Psoas muscle (tissue), 8 donors: ENCODE data around the gene HEXD. TPM values are rescaled to one million over a fixed set of nuclear protein-coding genes. Genes with fewer than 3 reads are reported as not detected.

Experiments
- ATAC-seq, 4 donors: fragments of 200-7000 bp; cut with Tn5 transposase; one replicate each; pipeline ENCODE4 v1.9.1; 2020; ENCODE audit warnings: moderate library complexity in 3 of 4, mild to moderate bottlenecking in 2 of 4
- DNase-seq, 2 donors: peaks; one replicate each; pipeline ENCODE4 v3.0.0-alpha.2; 2020
- H3K27ac ChIP-seq: fragments of 200-600 bp; one replicate; pipeline ENCODE4 v1.8.0; 2022
- H3K27me3 ChIP-seq, 3 donors: fragments of 200-600 bp in 1 of 3; one replicate each; pipeline versions ENCODE4 v1.6.1 to v1.8.0; 2013 to 2022; ENCODE audit warnings: low read length in 2 of 3, mild to moderate bottlenecking in 2 of 3, moderate library complexity in 1 of 3; ENCODE audit not compliant: insufficient read depth in 3 of 3
- H3K36me3 ChIP-seq, 2 donors: fragments of 200-600 bp in 1 of 2; one replicate each; pipeline versions ENCODE4 v1.6.1 to v1.8.0; 2013 to 2022; ENCODE audit warnings: low read depth in 1 of 2, mild to moderate bottlenecking in 1 of 2, moderate library complexity in 1 of 2; ENCODE audit not compliant: insufficient read depth in 1 of 2
- H3K4me1 ChIP-seq: fragments of 200-600 bp; one replicate; pipeline ENCODE4 v1.8.0; 2022
- H3K4me3 ChIP-seq: fragments of 200-600 bp; one replicate; pipeline ENCODE4 v1.8.0; 2022; ENCODE audit warnings: mild to moderate bottlenecking
- H3K9me3 ChIP-seq: fragments of 200-600 bp; one replicate; pipeline ENCODE4 v1.8.0; 2022
- CTCF ChIP-seq: fragments of 200-600 bp; IDR thresholded peaks from one replicate; pipeline ENCODE4 v1.8.0; 2022; ENCODE audit warnings: antibody characterized with exemption
- WGBS, 3 donors: extraction: QIAGEN DNeasy Blood & Tissue Kit; methylation state at CpG; one replicate each; pipeline versions ENCODE4 v1.1.6 to v1.1.7; 2013; 5-methylcytosine and 5-hydroxymethylcytosine counted together
- intact Hi-C, 2 donors: fragments of 100-400 bp; cut with DNase I; formaldehyde crosslinking; loops; one replicate each; pipeline versions ENCODE4 v1.11.0 to v1.14.2; 2022
- polyA plus RNA-seq, 3 donors: library from polyadenylated mRNA; stranded (reverse); fragments of 200-250 nt; gene quantifications; one replicate each; pipeline ENCODE4 v1.2.3, GENCODE V29; 2013
- total RNA-seq, 4 donors: library from RNA; stranded (reverse); fragmentation: NEBNext Ultra II Directional in 2 of 4; extraction: Animal tissue kit (Norgen Biotek cat#: 25700) in 2 of 4; gene quantifications; one replicate each; pipeline versions ENCODE4 v1.2.1 to v1.2.4, GENCODE V29; 2021 to 2023
- donor health status: healthy with polysubstance abuse.
- donor health status: DM: no; HTN: no; CAD: no; lungs with moderate emphysema.
- donor health status: Bipolar disorder and iron deficiency.
- donor health status: healthy.
- donor health status: DM: yes; HTN: yes; CAD: no.
- donor health status: DM: no; HTN: no; CAD: no.
- donor health status: DM: no; HTN: no; CAD: no.
- donor health status: DM: yes; HTN: yes; CAD: no.

HEXD gene
- total and polyA plus RNA-seq, 7 donors, result 17.4 to 29.8 (median 21.3) TPM

GRCh38 chr17:82490512-82491195 is 72.5 kb downstream of the HEXD start:
- DNase-seq (no peak), ATAC-seq (no peak)
- Histone ChIP-seq H3K27ac (no peak overlapping the region), H3K9me3 (no peaks in the 10 kb centered on the region), H3K4me3 (no peak overlapping the region), H3K36me3 (peaks cover 0 to 31% of the 10 kb centered on the region in 2 donors), H3K27me3 (no peaks in the 10 kb centered on the region), H3K4me1 (peaks cover 10% of the 10 kb centered on the region)
- intact Hi-C loops, result loop anchor here in 1 of 2 donors (5.0 kb wide), 1 partner anchor 62 kb away; no protein-coding TSS in a partner anchor
- WGBS, 3 donors, result 67 to 81% (median 75%) methylated on average over 20 to 25 of the region's 25 CpGs
- no peak for TF ChIP-seq CTCF

- peaks cover 10% of the 10 kb centered on the region for H3K4me1 ChIP-seq
- H3K36me3 ChIP-seq, result peaks cover 0 to 26% of the 10 kb centered on the region in 2 donors
- TF ChIP-seq CTCF, result no peak
- no peak overlapping the region for H3K4me3 ChIP-seq
- H3K27me3 ChIP-seq, result no peaks in the 10 kb centered on the region
- no peak overlapping the region for H3K27ac ChIP-seq
- intact Hi-C loops, result loop anchor here in 1 of 2 donors (5.0 kb wide), 1 partner anchor 61 kb away; no protein-coding TSS in a partner anchor
- ATAC-seq (no peak), DNase-seq (no peak)
- WGBS, 3 donors, result 82 to 84% (median 83%) methylated on average over 10 of the region's 10 CpGs
- H3K9me3 ChIP-seq, result no peaks in the 10 kb centered on the region
Measured at GRCh38 chr17:82491196-82491530, 73.0 kb downstream of the HEXD start.

GRCh38 chr17:82491533-82491932 is 73.4 kb downstream of the HEXD start:
- Histone ChIP-seq H3K4me1 (peaks cover 12% of the 10 kb centered on the region), H3K36me3 (peaks cover 0 to 22% of the 10 kb centered on the region in 2 donors), H3K4me3 (no peak overlapping the region), H3K27ac (no peak overlapping the region), H3K9me3 (no peaks in the 10 kb centered on the region), H3K27me3 (no peaks in the 10 kb centered on the region)
- intact Hi-C loops, result loop anchor here in 1 of 2 donors (5.0 kb wide), 1 partner anchor 61 kb away; no protein-coding TSS in a partner anchor
- no peak for TF ChIP-seq CTCF
- ATAC-seq (no peak), DNase-seq (no peak)
- 87 to 95% (median 91%) methylated on average over 15 of the region's 15 CpGs for WGBS, 3 donors

Other genes with a start within 250 kb of the HEXD start
- gene CCDC57, start 205.5 kb upstream of the HEXD start, total RNA-seq, result 10 to 100 TPM; 10.2 to 15.3 (median 12.4) TPM
- gene CCDC57, start 205.5 kb upstream of the HEXD start, polyA plus RNA-seq, result 10 to 100 TPM in 1 of 3 donors, 1 to 10 TPM in 2; 7.2 to 11.1 (median 8.6) TPM
- 100 to 1,000 TPM in 2 of 4 donors, 10 to 100 TPM in 2; 18.6 to 182 (median 70.1) TPM for gene SLC16A3, start 189.3 kb upstream of the HEXD start, total RNA-seq
- 100 to 1,000 TPM; 102 to 263 (median 128) TPM for gene SLC16A3, start 189.3 kb upstream of the HEXD start, polyA plus RNA-seq
- gene CSNK1D, start 144.6 kb upstream of the HEXD start, total RNA-seq, result 100 to 1,000 TPM in 3 of 4 donors, 10 to 100 TPM in 1; 73.5 to 139 (median 116) TPM
- gene CSNK1D, start 144.6 kb upstream of the HEXD start, polyA plus RNA-seq, result 100 to 1,000 TPM in 1 of 3 donors, 10 to 100 TPM in 2; 74.3 to 124 (median 92.7) TPM
- under 1 TPM in 3 of 4 donors, not detected in 1; 0.18 to 0.81 (median 0.71) TPM for gene CD7, start 100.7 kb upstream of the HEXD start, total RNA-seq
- gene CD7, start 100.7 kb upstream of the HEXD start, polyA plus RNA-seq, result under 1 TPM; 0.13 to 0.19 (median 0.16) TPM
- 1 to 10 TPM; 1.2 to 2.3 (median 1.7) TPM for gene SECTM1, start 84.6 kb upstream of the HEXD start, total RNA-seq
- 1 to 10 TPM in 2 of 3 donors, under 1 TPM in 1; 0.70 to 1.2 (median 1.0) TPM for gene SECTM1, start 84.6 kb upstream of the HEXD start, polyA plus RNA-seq
- under 1 TPM in 2 of 4 donors, not detected in 2; 0.17 to 0.24 TPM for gene TEX19, start 59.1 kb upstream of the HEXD start, total RNA-seq
- under 1 TPM; 0.07 to 0.35 (median 0.13) TPM for gene TEX19, start 59.1 kb upstream of the HEXD start, polyA plus RNA-seq
- 1 to 10 TPM in 2 of 4 donors, under 1 TPM in 1, not detected in 1; 0.15 to 3.8 (median 1.3) TPM for gene UTS2R, start 46.6 kb upstream of the HEXD start, total RNA-seq
- gene UTS2R, start 46.6 kb upstream of the HEXD start, polyA plus RNA-seq, result under 1 TPM in 1 of 3 donors, not detected in 2; 0.10 TPM
- 10 to 100 TPM; 21.2 to 29.3 (median 27.1) TPM for gene OGFOD3, start 239 bp downstream of the HEXD start, total RNA-seq
- 10 to 100 TPM; 15.5 to 30.4 (median 24.5) TPM for gene OGFOD3, start 239 bp downstream of the HEXD start, polyA plus RNA-seq
- 10 to 100 TPM; 14.5 to 21.4 (median 17.4) TPM for gene CYBC1, start 32.4 kb downstream of the HEXD start, total RNA-seq
- 10 to 100 TPM; 14.4 to 31.6 (median 24.8) TPM for gene CYBC1, start 32.4 kb downstream of the HEXD start, polyA plus RNA-seq
- gene NARF, start 40.4 kb downstream of the HEXD start, total RNA-seq, result 10 to 100 TPM; 32.8 to 56.1 (median 46.0) TPM
- gene NARF, start 40.4 kb downstream of the HEXD start, polyA plus RNA-seq, result 100 to 1,000 TPM in 1 of 3 donors, 10 to 100 TPM in 2; 37.0 to 129 (median 39.2) TPM
- 10 to 100 TPM; 53.6 to 91.6 (median 66.2) TPM for gene FOXK2, start 101.4 kb downstream of the HEXD start, total RNA-seq
- gene FOXK2, start 101.4 kb downstream of the HEXD start, polyA plus RNA-seq, result 10 to 100 TPM; 38.9 to 96.4 (median 45.9) TPM
- gene WDR45B, start 230.1 kb downstream of the HEXD start, total RNA-seq, result 10 to 100 TPM; 25.1 to 35.7 (median 30.9) TPM
- gene WDR45B, start 230.1 kb downstream of the HEXD start, polyA plus RNA-seq, result 10 to 100 TPM; 21.4 to 62.7 (median 43.5) TPM